GM10266 (cell line): Measurements from ENCODE around the gene QRFP.
"Not testable (repeated sequence)": the region's sequence is repeated elsewhere in the genome, so short reads cannot be mapped to it uniquely, and the experiment has no call there.

ENCODE experiments used
- DNase-seq: peaks from one replicate; pipeline ENCODE4 v3.0.0; 2012; ENCODE audit errors: extremely low spot score
- TF ChIP-seq, protein P1 (sequence below): IDR thresholded peaks from 2 replicates; pipeline ENCODE4 v1.5.1; 2012; ENCODE audit warnings: mild to moderate bottlenecking, low read depth; ENCODE audit not compliant: control insufficient read depth, insufficient read depth; ENCODE audit errors: missing control alignments

QRFP gene

DNA sequence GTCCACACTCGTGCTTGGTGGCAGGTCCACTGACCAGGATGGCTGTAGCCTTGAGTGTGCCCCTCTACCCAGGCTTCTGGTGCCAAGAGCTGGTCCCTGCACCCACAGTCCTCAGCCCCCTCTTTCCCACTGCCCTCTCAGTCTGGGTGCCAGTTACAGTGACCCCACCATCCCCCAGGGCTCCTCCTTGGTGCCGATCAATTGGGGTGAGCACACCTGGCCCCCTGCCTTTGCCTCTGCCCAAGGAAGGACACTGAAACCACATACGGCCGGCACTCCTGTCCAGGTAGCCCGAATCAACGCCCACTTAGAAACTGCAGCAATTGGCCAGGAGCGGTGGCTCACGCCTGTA lies 18.5 kb upstream of the QRFP start:
- no peak for DNase-seq

DNA sequence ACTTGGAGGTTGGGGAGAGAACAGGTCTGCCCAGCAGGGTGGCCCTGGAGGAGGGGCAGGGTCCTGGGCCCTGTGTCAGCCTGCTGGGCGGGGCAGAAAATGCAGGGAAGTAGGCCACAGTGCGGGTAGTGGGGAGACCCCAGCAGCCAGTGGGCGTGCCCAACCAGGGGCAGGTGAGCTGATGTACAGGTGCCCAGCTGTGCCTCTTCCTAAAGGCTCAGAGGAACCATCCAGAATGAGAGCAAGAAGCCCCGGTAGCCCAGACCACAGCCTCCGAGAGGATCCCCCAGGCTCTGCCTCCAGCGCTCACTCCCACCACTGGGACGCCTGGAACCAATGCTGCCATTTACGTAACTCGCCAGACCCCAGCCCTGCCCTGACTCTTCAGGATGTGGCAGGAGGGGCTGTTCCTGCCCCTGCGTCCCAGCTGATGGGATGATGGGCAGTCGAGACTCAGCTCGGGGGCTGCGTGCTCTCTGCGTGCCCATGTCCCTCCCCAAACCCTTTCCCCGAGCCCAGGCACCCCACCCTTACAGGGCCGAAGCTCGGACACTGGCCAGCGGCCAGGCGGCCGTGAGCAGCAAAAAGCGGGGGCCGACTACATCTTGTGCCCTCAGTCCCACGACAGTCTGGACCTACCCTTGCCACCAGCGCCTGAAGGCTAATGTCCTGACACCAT lies 17.9 kb upstream of the QRFP start:
- TF ChIP-seq, protein P1, sequence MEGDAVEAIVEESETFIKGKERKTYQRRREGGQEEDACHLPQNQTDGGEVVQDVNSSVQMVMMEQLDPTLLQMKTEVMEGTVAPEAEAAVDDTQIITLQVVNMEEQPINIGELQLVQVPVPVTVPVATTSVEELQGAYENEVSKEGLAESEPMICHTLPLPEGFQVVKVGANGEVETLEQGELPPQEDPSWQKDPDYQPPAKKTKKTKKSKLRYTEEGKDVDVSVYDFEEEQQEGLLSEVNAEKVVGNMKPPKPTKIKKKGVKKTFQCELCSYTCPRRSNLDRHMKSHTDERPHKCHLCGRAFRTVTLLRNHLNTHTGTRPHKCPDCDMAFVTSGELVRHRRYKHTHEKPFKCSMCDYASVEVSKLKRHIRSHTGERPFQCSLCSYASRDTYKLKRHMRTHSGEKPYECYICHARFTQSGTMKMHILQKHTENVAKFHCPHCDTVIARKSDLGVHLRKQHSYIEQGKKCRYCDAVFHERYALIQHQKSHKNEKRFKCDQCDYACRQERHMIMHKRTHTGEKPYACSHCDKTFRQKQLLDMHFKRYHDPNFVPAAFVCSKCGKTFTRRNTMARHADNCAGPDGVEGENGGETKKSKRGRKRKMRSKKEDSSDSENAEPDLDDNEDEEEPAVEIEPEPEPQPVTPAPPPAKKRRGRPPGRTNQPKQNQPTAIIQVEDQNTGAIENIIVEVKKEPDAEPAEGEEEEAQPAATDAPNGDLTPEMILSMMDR, result no peak
- no peak for DNase-seq

More for the DNA sequence above, 18.5 kb upstream of the QRFP start:
- TF ChIP-seq, protein P1, result no peak

DNA sequence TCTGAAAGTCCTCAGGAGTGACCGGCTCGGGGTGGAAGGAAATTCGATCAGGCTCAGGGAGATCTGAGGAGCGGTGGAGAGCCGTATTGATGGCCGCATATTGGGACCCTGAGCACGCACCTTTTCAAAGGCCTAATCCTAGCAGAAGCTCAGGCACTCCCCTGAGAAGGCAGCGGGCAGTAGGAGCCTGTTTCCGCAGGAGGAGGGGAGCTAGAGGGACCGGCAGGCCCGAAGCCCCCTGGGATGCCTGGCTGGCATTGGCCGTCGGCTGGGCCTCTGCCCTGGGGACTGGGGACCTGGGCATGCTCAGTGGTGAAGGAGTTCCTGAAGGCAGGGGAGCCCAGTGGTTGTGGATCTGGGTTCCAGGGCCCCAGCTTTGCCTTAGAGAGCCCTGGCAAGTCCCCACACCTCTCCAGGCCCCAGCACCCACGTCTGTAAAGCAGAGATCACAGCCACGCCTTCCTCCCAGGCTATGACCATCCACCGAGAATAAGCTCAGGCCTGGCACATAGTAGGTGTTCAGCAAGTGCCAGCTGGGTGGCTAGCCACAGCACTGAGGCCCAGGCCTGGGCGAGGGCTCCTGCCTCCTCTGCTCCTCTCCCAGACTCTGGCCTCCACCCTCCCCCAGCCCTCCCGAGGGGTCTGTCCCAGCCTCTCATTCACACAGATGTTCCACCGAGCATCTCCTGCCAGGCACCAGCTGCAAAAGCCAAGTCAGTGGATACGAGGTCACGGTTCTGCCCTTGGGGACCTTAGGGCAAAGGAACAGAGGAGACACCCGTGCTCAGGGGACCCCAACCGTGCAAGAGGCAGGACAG lies 17.2 kb upstream of the QRFP start:
- no peak for DNase-seq
- TF ChIP-seq, protein P1, result no peak

DNA sequence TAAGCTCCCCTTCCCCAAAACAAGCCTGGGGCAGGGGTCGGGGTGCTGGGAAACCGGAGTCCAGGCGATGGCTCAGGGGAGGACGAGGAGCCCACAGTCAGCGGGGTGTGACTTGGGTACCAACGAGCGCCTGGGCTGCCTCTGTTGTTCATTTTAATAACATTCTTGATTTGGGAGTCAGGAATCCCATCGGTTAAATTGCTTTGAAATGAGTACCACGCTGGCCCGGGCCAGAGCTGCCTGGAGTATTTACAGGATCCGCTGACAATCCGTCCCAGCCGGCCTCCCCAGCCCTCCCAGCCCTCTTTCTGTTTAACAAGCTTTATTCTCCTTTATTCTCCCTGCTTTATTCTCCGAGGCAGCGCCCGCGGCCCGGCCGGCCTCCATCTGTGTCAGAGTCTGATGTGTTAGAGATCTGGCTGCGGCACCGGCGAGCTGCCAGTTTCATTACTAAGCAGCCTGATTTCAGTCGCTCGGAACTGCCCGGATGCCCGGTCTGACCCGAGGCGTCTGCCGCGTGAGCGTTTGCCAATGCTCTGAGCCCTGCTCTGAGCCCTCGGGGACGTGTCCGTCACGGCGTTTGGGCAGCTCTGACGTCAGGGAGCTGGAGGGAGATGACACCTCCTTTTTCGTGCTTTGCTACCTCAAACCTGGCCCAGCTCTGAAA lies 16.5 kb upstream of the QRFP start:
- TF ChIP-seq, protein P1, result no peak
- DNase-seq, result no peak

DNA sequence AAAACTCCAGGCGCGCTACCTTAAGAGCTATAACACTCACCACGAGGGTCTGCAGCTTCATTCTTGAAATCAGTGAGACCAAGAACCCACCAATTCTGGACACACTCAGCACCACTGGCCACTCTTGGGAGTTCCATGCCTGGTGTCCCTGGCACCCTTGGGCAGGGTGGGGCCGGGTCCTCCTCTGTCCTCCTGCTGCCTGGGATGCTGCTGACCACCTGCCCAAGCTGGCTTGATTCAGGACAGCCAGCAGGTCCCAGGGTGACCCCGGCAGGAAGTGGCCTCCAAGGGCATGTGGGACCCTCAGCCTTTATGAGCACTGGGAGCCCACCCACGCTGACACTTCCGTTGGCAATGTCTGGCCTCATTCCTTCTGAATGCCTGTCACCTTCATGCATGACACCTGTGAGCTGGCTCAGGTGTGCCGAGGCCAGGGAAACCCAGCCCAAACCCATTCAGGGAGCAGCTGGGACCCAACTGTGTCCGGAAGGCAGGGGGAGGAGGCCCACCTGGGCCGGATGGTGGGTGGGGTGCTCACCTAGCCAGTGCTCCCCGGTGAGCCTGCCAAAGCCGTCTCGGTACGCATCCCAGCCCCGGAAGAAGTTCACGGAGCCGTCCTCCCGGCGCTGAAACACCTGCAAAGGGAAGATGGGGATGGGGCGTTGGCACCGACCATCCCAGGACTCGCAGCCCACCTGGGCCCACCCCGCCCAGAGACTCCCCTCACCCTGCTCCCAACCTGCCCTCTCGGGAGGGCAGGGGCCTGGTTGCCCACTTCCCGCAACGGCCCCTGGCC lies 14.8 kb upstream of the QRFP start:
- no peak for DNase-seq
- TF ChIP-seq, protein P1, result no peak

DNA sequence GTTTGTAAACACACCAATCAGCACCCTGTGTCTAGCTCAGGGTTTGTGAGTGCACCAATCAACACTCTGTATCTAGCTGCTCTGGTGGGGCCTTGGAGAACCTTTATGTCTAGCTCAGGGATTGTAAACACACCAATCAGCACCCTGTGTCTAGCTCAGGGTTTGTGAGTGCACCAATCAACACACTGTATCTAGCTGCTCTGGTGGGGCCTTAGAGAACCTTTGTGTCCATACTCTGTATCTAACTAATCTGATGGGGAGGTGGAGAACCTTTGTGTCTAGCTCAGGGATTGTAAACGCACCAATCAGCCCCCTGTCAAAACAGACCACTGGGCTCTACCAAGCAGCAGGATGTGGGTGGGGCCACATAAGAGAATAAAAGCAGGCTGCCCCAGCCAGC lies 14.1 kb upstream of the QRFP start:
- DNase-seq, result not testable (repeated sequence)

DNA sequence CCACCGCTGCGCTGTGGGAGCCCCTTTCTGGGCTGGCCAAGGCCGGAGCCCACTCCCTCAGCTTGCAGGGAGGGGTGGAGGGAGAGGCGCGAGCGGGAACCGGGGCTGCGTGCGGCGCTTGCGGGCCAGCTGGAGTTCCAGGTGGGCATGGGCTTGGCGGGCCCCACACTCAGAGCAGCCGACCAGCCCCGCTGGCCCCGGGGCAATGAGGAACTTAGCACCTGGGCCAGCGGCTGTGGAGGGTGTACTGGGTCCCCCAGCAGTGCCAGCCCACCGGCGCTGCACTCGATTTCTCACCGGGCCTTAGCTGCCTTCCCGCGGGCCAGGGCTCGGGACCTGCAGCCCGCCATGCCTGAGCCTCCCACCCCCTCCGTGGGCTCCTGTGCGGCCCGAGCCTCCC lies 13.4 kb upstream of the QRFP start:
- not testable (repeated sequence) for DNase-seq
